Stomach (tissue), 9 donors: Measurements from ENCODE around the gene MBP. TPM values are rescaled to one million over a fixed set of nuclear protein-coding genes. Genes with fewer than 3 reads are reported as not detected.

Source experiments
- DNase-seq, 2 donors: peaks; one replicate each; pipeline versions ENCODE4 v3.0.0 to v3.0.0-alpha.2; 2013 to 2019
- H3K27ac ChIP-seq, 5 donors: fragments of 200-600 bp in 4 of 5; sonication (generic) in 4 of 5; one replicate each; pipeline ENCODE4 v1.5.1; 2013 to 2019; ENCODE audit warnings: mild to moderate bottlenecking in 1 of 5, moderate library complexity in 1 of 5
- H3K27me3 ChIP-seq, 3 donors: fragments of 200-600 bp; sonication (generic); one replicate each; pipeline ENCODE4 v1.5.1; 2017 to 2019; ENCODE audit warnings: mixed run types in 1 of 3
- H3K36me3 ChIP-seq, 4 donors: fragments of 200-600 bp; sonication (generic); 1 replicate in 3 of 4; 2 replicates in 1 of 4; pipeline ENCODE4 v1.5.1; 2016 to 2019
- H3K4me1 ChIP-seq, 4 donors: fragments of 200-600 bp; sonication (generic); one replicate each; pipeline ENCODE4 v1.5.1; 2016 to 2019
- H3K4me3 ChIP-seq, 4 donors: fragments of 200-600 bp; sonication (generic) in 3 of 4; one replicate each; pipeline ENCODE4 v1.5.1; 2016 to 2019; ENCODE audit warnings: mild to moderate bottlenecking in 1 of 4
- H3K9me3 ChIP-seq, 4 donors: fragments of 200-600 bp; sonication (generic); one replicate each; pipeline ENCODE4 v1.5.1; 2016 to 2019
- CTCF ChIP-seq, 7 experiments: fragments of 450-650 bp in 4 of 7; fragments of 200-600 bp in 3 of 7; sonication (generic) in 3 of 7; IDR thresholded peaks; one replicate each; pipeline ENCODE4 v1.5.1; 2016 to 2019; ENCODE audit warnings: antibody characterized with exemption in 7 of 7, control low read depth in 2 of 7, mild to moderate bottlenecking in 1 of 7
- EP300 ChIP-seq: sonication (generic); formaldehyde crosslinking; IDR thresholded peaks from one replicate; pipeline ENCODE4 v1.6.1; 2017; ENCODE audit warnings: antibody characterized with exemption
- POLR2A ChIP-seq, 4 donors: fragments of 450-650 bp; IDR thresholded peaks; one replicate each; pipeline ENCODE4 v1.6.1; 2016; ENCODE audit warnings: antibody characterized with exemption in 4 of 4, control low read depth in 2 of 4, mild to moderate bottlenecking in 1 of 4, moderate library complexity in 1 of 4
- POLR2AphosphoS5 ChIP-seq, 3 donors: sonication (generic); formaldehyde crosslinking; IDR thresholded peaks; one replicate each; pipeline ENCODE4 v1.6.1; 2016; ENCODE audit warnings: antibody characterized with exemption in 3 of 3
- WGBS, 5 donors: extraction: QIAGEN DNeasy Blood & Tissue Kit in 3 of 5; methylation state at CpG; one replicate each; pipeline versions ENCODE4 v1.1.5 to v1.1.7; 2013 to 2018; 5-methylcytosine and 5-hydroxymethylcytosine counted together
- intact Hi-C: fragments of 100-400 bp; cut with DNase I; formaldehyde crosslinking; loops from one replicate; pipeline ENCODE4 v1.15.1; 2023; ENCODE audit warnings: low total_unique reads
- polyA plus RNA-seq, 3 donors: library from polyadenylated mRNA; stranded (reverse); fragments of 200-250 nt; gene quantifications; one replicate each; pipeline ENCODE4 v1.2.3, GENCODE V29; 2013
- total RNA-seq, 5 donors: library from RNA; depleted of rRNA; stranded (reverse); fragments of >200 nt; gene quantifications; one replicate each; pipeline versions ENCODE4 v1.1.0 to v1.2.3, GENCODE V29; 2014 to 2016
- donor health status: healthy with polysubstance abuse.
- donor health status: Bipolar disorder and iron deficiency.
- donor health status: healthy.

Gene MBP
- total and polyA plus RNA-seq, 8 donors: 7.9 to 407 (median 33.3) TPM

GRCh38 chr18:77035380-77036187 lies 97.0 kb downstream of the MBP start:
- Histone ChIP-seq H3K27me3 (no peaks in the 10 kb centered on the region), H3K4me3 (no peak overlapping the region), H3K36me3 (peaks cover 0 to 17% (median 9%) of the 10 kb centered on the region in 4 donors), H3K27ac (no peak overlapping the region), H3K4me1 (peaks cover 0 to 29% (median 8%) of the 10 kb centered on the region in 4 donors), H3K9me3 (no peaks in the 10 kb centered on the region)
- DNase-seq: peak in 1 of 2 donors; percentile 48
- TF ChIP-seq POLR2A (IDR thresholded peaks at IDR 0.05) (no peak), POLR2AphosphoS5 (IDR thresholded peaks at IDR 0.05) (no peak), EP300 (no peak), CTCF (IDR thresholded peaks at IDR 0.05) (no peak)
- WGBS, 5 donors: 57 to 68% (median 65%) methylated on average over 12 of the region's 12 CpGs
- intact Hi-C loops: no loop called here

- Histone ChIP-seq H3K27ac (no peak overlapping the region), H3K27me3 (no peaks in the 10 kb centered on the region), H3K9me3 (no peaks in the 10 kb centered on the region), H3K4me3 (no peak overlapping the region), H3K36me3 (peaks cover 0 to 17% (median 9%) of the 10 kb centered on the region in 4 donors), H3K4me1 (peaks cover 0 to 21% (median 8%) of the 10 kb centered on the region in 4 donors)
- intact Hi-C loops: no loop called here
- TF ChIP-seq CTCF (IDR thresholded peaks at IDR 0.05): no peak
- no peak for TF ChIP-seq POLR2AphosphoS5 (IDR thresholded peaks at IDR 0.05)
- no peak for TF ChIP-seq EP300
- WGBS, 5 donors: 94 to 99% (median 96%) methylated on average over 3 of the region's 3 CpGs
- DNase-seq: no peak
Measured at GRCh38 chr18:77033575-77033974, 99.0 kb downstream of the MBP start.

- H3K4me3 ChIP-seq: no peak overlapping the region
- TF ChIP-seq POLR2A (IDR thresholded peaks at IDR 0.05) (no peak), EP300 (no peak), POLR2AphosphoS5 (IDR thresholded peaks at IDR 0.05) (no peak), CTCF (IDR thresholded peaks at IDR 0.05) (no peak)
- H3K4me1 ChIP-seq: peaks cover 0 to 10% (median 8%) of the 10 kb centered on the region in 4 donors
- H3K27me3 ChIP-seq: no peaks in the 10 kb centered on the region
- no peak overlapping the region for H3K27ac ChIP-seq
- no peak for DNase-seq
- H3K9me3 ChIP-seq: no peaks in the 10 kb centered on the region
- intact Hi-C loops: no loop called here
- H3K36me3 ChIP-seq: peaks cover 0 to 13% (median 6%) of the 10 kb centered on the region in 4 donors
- WGBS, 5 donors: 69 to 78% (median 73%) methylated on average over 19 of the region's 19 CpGs
Measured at GRCh38 chr18:77032181-77032701, 100.3 kb downstream of the MBP start.

GRCh38 chr18:77031662-77032061 lies 100.9 kb downstream of the MBP start:
- TF ChIP-seq POLR2AphosphoS5 (IDR thresholded peaks at IDR 0.05): no peak
- no peak for TF ChIP-seq CTCF (IDR thresholded peaks at IDR 0.05)
- TF ChIP-seq EP300: no peak
- TF ChIP-seq POLR2A (IDR thresholded peaks at IDR 0.05): no peak
- intact Hi-C loops: no loop called here
- Histone ChIP-seq H3K27ac (no peak overlapping the region), H3K36me3 (peaks cover 0 to 10% (median 3%) of the 10 kb centered on the region in 4 donors), H3K27me3 (no peaks in the 10 kb centered on the region), H3K4me1 (peaks cover 0 to 10% (median 7%) of the 10 kb centered on the region in 4 donors), H3K4me3 (no peak overlapping the region), H3K9me3 (no peaks in the 10 kb centered on the region)
- no peak for DNase-seq
- WGBS, 5 donors: 89 to 96% (median 94%) methylated on average over 4 to 9 of the region's 9 CpGs
